Natural killer cell (primary cell): Measurements from ENCODE around the gene AP2B1. TPM values are rescaled to one million over a fixed set of nuclear protein-coding genes. Genes with fewer than 3 reads are reported as not detected.

Experiments
- ATAC-seq, 3 donors: fragments of 150-1000 bp in 2 of 3; fragments of 200-7000 bp in 1 of 3; cut with Tn5 transposase; 1 replicate in 1 of 3; 2 replicates in 2 of 3; pipeline ENCODE4 v1.10.0; 2021; ENCODE audit warnings: mild to moderate bottlenecking in 2 of 3, moderate library complexity in 2 of 3
- DNase-seq, 2 donors: peaks; one replicate each; pipeline versions ENCODE4 v3.0.0 to v3.0.0-alpha.2; 2013 to 2021; ENCODE audit warnings: mixed read lengths in 1 of 2
- H3K27ac ChIP-seq: one replicate; pipeline ENCODE4 v1.5.1; 2013; ENCODE audit warnings: mild to moderate bottlenecking, low read length
- H3K27me3 ChIP-seq: one replicate; pipeline ENCODE4 v1.6.1; 2013; ENCODE audit warnings: low read length; ENCODE audit not compliant: control insufficient read depth, insufficient read depth
- H3K36me3 ChIP-seq: one replicate; pipeline ENCODE4 v1.6.1; 2013; ENCODE audit warnings: low read length; ENCODE audit not compliant: control insufficient read depth, insufficient read depth
- H3K4me1 ChIP-seq: one replicate; pipeline ENCODE4 v1.6.1; 2013; ENCODE audit warnings: low read length; ENCODE audit not compliant: control insufficient read depth, insufficient read depth
- H3K4me3 ChIP-seq: one replicate; pipeline ENCODE4 v1.5.1; 2013; ENCODE audit warnings: low read length
- H3K9me3 ChIP-seq: one replicate; pipeline ENCODE4 v1.6.1; 2013; ENCODE audit warnings: low read length; ENCODE audit not compliant: control insufficient read depth, insufficient read depth
- H3K27ac Mint-ChIP-seq, 2 donors: one replicate each; pipeline ENCODE4 v1.8.0; 2022; ENCODE audit warnings: mild to moderate bottlenecking in 2 of 2, mixed read lengths in 2 of 2, moderate library complexity in 1 of 2
- H3K27me3 Mint-ChIP-seq, 2 donors: one replicate each; pipeline ENCODE4 v1.8.0; 2022; ENCODE audit warnings: low read depth in 2 of 2, mixed read lengths in 2 of 2
- H3K36me3 Mint-ChIP-seq: one replicate; pipeline ENCODE4 v1.8.0; 2022; ENCODE audit warnings: mixed read lengths
- H3K4me1 Mint-ChIP-seq, 2 donors: one replicate each; pipeline ENCODE4 v1.8.0; 2022; ENCODE audit warnings: mixed read lengths in 2 of 2
- H3K4me3 Mint-ChIP-seq: one replicate; pipeline ENCODE4 v1.8.0; 2022; ENCODE audit warnings: mild to moderate bottlenecking, moderate library complexity, mixed read lengths
- H3K9me3 Mint-ChIP-seq, 2 donors: one replicate each; pipeline ENCODE4 v1.8.0; 2022; ENCODE audit warnings: mixed read lengths in 2 of 2
- WGBS: methylation state at CpG from one replicate; pipeline ENCODE4 v1.1.7; 2013; ENCODE audit warnings: missing lambda C conversion rate; ENCODE audit not compliant: insufficient coverage; 5-methylcytosine and 5-hydroxymethylcytosine counted together
- intact Hi-C: fragments of 100-400 bp; cut with micrococcal nuclease; formaldehyde crosslinking; loops from one replicate; pipeline ENCODE4 v1.14.2; 2022
- total RNA-seq, 4 donors: library from RNA; stranded (reverse); fragments of 120-200 nt in 1 of 4; gene quantifications; one replicate each; pipeline versions ENCODE4 v1.2.3 to v1.2.4, GENCODE V29; 2013 to 2022
- TF ChIP-seq, protein P1 (sequence below): fragments of 200-600 bp; IDR thresholded peaks from one replicate; pipeline ENCODE4 v1.8.0; 2022; ENCODE audit warnings: antibody characterized with exemption

AP2B1 gene
- total RNA-seq, 3 donors from 2014 or later (not counting 1 experiment from before 2014, with no cell fraction given): 111 to 148 (median 139) TPM

DNA sequence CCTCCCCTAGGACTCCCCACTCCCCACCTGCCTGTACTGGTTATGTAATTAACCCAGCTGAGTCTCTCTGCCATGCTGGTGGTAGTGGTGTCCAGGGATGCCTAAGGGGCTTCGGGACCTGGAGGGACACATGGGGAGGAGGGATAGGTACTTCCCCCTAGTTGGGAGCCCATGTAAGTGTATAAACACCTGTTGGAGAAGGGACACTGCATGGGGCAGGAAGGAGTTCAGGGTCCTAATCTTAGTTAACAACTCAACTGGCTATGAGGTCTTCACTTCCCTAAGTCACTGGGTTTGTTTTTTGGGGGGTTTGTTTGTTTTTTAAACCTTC is 145.6 kb downstream of the AP2B1 start:
- Mint-ChIP-seq H3K4me1 (peaks cover 10 to 12% of the 10 kb centered on the region in 2 donors), H3K27ac (peak overlapping the region in 1 of 2 donors; percentile 18), H3K27me3 (no peaks in the 10 kb centered on the region), H3K36me3 (peaks cover 6% of the 10 kb centered on the region), H3K9me3 (no peaks in the 10 kb centered on the region), H3K4me3 (peak overlapping the region; percentile 77)
- Histone ChIP-seq H3K4me3 (no peak overlapping the region), H3K27ac (no peak overlapping the region), H3K27me3 (no peaks in the 10 kb centered on the region), H3K4me1 (peaks cover 16% of the 10 kb centered on the region), H3K36me3 (peaks cover under 1% of the 10 kb centered on the region), H3K9me3 (no peaks in the 10 kb centered on the region)
- WGBS: 100% methylated on average over 1 of the region's 1 CpG
- intact Hi-C loops: no loop called here
- DNase-seq (no peak), ATAC-seq (no peak)
- TF ChIP-seq, protein P1, sequence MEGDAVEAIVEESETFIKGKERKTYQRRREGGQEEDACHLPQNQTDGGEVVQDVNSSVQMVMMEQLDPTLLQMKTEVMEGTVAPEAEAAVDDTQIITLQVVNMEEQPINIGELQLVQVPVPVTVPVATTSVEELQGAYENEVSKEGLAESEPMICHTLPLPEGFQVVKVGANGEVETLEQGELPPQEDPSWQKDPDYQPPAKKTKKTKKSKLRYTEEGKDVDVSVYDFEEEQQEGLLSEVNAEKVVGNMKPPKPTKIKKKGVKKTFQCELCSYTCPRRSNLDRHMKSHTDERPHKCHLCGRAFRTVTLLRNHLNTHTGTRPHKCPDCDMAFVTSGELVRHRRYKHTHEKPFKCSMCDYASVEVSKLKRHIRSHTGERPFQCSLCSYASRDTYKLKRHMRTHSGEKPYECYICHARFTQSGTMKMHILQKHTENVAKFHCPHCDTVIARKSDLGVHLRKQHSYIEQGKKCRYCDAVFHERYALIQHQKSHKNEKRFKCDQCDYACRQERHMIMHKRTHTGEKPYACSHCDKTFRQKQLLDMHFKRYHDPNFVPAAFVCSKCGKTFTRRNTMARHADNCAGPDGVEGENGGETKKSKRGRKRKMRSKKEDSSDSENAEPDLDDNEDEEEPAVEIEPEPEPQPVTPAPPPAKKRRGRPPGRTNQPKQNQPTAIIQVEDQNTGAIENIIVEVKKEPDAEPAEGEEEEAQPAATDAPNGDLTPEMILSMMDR: no peak

- no peaks in the 10 kb centered on the region for H3K27me3 ChIP-seq
- WGBS: 97% methylated on average over 6 of the region's 6 CpGs
- H3K27ac Mint-ChIP-seq: no peak overlapping the region
- no peak for DNase-seq
- intact Hi-C loops: no loop called here
- no peaks in the 10 kb centered on the region for H3K9me3 ChIP-seq
- no peaks in the 10 kb centered on the region for H3K36me3 ChIP-seq
- peaks cover under 1% of the 10 kb centered on the region for H3K36me3 Mint-ChIP-seq
- no peaks in the 10 kb centered on the region for H3K27me3 Mint-ChIP-seq
- no peaks in the 10 kb centered on the region for H3K9me3 Mint-ChIP-seq
- TF ChIP-seq, protein P1: no peak
- ATAC-seq: no peak
- H3K4me3 Mint-ChIP-seq: no peak overlapping the region
- peaks cover 16% of the 10 kb centered on the region for H3K4me1 ChIP-seq
- H3K27ac ChIP-seq: no peak overlapping the region
- peaks cover 10 to 12% of the 10 kb centered on the region in 2 donors for H3K4me1 Mint-ChIP-seq
- no peak overlapping the region for H3K4me3 ChIP-seq
Observed at GRCh38 chr17:35733366-35733765, 146.2 kb downstream of the AP2B1 start.

GRCh38 chr17:35734396-35734795 is 147.3 kb downstream of the AP2B1 start:
- Histone ChIP-seq H3K4me3 (no peak overlapping the region), H3K4me1 (peaks cover 16% of the 10 kb centered on the region), H3K27me3 (no peaks in the 10 kb centered on the region), H3K27ac (no peak overlapping the region), H3K36me3 (no peaks in the 10 kb centered on the region), H3K9me3 (no peaks in the 10 kb centered on the region)
- ATAC-seq (no peak), DNase-seq (no peak)
- H3K27me3 Mint-ChIP-seq: no peaks in the 10 kb centered on the region
- 91% methylated on average over 7 of the region's 7 CpGs for WGBS
- no peak overlapping the region for H3K27ac Mint-ChIP-seq
- intact Hi-C loops: no loop called here
- H3K4me3 Mint-ChIP-seq: no peak overlapping the region
- no peaks in the 10 kb centered on the region for H3K36me3 Mint-ChIP-seq
- TF ChIP-seq, protein P1: no peak
- peaks cover 10 to 12% of the 10 kb centered on the region in 2 donors for H3K4me1 Mint-ChIP-seq
- no peaks in the 10 kb centered on the region for H3K9me3 Mint-ChIP-seq

DNA sequence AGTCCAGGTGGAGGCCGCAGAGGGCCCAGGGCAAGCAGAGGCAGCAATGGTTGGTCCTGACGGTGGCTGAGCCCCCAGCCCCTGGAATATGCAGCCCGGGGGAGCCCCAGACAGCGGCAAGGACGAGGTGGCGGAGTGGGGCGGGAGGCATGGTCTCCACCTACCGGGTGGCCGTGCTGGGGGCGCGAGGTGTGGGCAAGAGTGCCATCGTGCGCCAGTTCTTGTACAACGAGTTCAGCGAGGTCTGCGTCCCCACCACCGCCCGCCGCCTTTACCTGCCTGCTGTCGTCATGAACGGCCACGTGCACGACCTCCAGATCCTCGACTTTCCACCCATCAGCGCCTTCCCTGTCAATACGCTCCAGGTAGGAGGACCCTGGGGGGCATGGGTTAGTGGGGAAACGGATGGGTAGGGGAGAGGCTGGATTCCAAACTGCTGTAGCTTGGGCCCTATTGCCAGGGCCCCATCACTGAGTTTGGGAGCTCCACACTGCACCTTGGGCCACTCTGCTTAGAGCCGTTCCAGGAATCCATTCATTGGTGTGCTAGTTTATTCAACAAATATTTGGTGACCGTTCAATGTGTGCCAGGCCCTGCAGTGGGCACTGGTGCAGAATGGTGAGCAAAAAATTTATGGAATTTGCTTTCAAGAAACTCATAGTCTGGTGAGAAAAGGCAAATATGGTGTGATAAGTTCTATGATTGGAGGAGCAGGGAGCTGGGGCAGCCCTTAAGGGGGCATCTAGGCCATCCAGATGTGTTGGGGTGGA is 148.1 kb downstream of the AP2B1 start:
- H3K4me3 Mint-ChIP-seq: no peak overlapping the region
- H3K4me3 ChIP-seq: no peak overlapping the region
- peaks cover 10 to 11% of the 10 kb centered on the region in 2 donors for H3K4me1 Mint-ChIP-seq
- peaks cover 15% of the 10 kb centered on the region for H3K4me1 ChIP-seq
- no peaks in the 10 kb centered on the region for H3K36me3 Mint-ChIP-seq
- H3K36me3 ChIP-seq: no peaks in the 10 kb centered on the region
- peaks cover 0 to 4% of the 10 kb centered on the region in 2 donors for H3K27me3 Mint-ChIP-seq
- TF ChIP-seq, protein P1: no peak
- ATAC-seq (no peak), DNase-seq (no peak)
- H3K9me3 Mint-ChIP-seq: no peaks in the 10 kb centered on the region
- H3K27ac ChIP-seq: no peak overlapping the region
- no peak overlapping the region for H3K27ac Mint-ChIP-seq
- intact Hi-C loops: no loop called here
- WGBS: 92% methylated on average over 29 of the region's 29 CpGs
- no peaks in the 10 kb centered on the region for H3K27me3 ChIP-seq
- no peaks in the 10 kb centered on the region for H3K9me3 ChIP-seq
